HG03520 (cell line): Measurements from ENCODE around the gene ARHGAP12.
"Not testable (repeated sequence)": the region's sequence is repeated elsewhere in the genome, so short reads cannot be mapped to it uniquely, and the experiment has no call there.

ENCODE experiments used
- ATAC-seq: cut with Tn5 transposase; IDR thresholded peaks from one replicate; pipeline ENCODE4 v1.9.1; 2021; ENCODE audit warnings: mild to moderate bottlenecking, moderate library complexity; ENCODE audit not compliant: unreplicated experiment

The ARHGAP12 gene

DNA sequence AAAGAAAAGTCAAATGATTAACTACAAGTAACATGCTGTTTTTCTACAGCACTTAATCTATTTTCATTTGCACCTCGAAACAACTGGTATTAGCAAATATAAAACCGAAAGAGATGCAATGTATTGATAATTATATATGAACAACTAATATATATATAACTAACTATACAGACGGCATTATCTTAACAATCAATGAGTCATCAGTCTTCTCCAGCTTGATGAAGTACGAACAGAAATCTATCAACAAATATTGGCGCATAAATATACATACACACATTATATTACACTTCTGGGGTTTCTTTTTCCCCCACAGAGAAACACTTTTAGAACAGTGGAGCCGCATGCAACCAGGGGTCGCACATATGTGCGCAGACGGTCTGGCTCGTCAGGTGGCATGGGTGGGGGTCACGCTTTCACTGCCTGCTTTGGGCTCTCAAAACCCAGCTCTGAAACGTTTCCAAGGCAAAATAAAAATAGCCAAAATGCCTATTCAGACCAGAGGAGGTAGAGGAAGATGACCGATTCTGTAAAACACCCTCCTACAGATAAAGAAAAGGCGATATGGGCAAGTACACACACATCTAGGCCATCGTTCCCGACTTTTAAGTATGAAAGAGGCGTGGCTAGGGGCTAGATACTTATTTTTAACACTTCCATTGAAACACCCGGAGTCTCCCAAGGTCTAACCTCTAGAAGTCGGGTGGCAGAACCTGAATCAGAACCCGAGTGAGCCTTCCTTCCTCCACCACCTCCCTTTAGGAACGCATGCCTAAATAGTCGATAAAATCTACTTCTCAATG lies 1.7 kb downstream of the ARHGAP12 start:
- no peak for ATAC-seq

- ATAC-seq: no peak
These were observed 2.5 kb downstream of the ARHGAP12 start for GRCh38 chr10:31926160-31926559.

GRCh38 chr10:31924833-31925232 lies 3.8 kb downstream of the ARHGAP12 start:
- no peak for ATAC-seq

DNA sequence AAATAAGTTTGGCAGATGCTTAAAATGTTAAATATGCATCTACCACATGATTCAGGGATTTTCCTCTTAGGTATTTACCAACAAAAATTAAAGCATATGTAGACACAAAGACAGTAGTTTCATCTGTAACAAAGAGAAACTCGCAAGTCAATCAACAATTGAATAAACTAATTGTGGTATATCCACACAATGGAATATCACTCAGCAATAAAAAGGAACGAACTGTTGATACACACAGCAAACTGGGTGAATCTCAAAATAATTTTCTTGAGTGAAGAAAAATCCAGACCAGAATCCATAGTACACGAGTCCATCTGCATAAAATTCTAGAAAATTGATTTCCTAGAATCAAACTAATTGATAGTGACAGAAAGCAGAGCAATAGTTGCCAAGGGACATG lies 5.2 kb downstream of the ARHGAP12 start:
- no peak for ATAC-seq

DNA sequence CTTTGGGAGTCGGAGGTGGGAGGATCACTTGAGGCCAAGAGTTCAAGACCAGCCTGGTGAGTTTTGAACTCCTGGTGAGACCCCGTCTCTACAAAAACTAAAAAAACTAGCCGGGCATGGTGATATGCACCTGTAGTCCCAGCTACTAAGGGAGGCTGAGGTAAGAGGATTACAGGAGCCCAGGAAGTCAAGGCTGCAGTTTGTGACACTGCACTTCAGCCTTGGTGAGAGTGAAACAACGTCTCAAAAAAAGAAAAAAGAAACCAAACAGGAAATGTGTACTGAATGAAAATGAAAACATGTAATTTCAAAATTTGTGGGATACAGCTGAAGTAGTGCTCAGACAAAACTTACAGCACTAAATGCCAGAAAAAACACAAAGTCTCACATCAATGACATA lies 7.6 kb downstream of the ARHGAP12 start:
- ATAC-seq: no peak

DNA sequence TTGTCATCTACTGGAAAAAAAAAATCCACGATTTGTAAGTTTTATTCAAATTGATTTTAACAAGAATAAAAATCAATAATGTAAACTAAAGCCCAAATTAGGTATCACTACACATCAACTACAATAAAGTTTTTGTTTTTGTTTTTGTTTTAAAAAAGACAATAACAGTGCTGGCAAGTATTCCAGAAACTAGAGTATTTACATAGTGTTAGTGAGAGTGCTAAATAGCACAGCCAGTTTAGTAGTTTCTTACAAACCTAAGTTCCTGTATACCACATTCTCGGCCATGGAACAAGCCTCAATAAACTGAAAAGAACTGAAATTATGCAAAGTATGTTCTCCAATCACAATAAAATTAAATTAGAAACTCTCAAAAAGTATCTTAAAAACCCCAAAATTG lies 8.1 kb downstream of the ARHGAP12 start:
- ATAC-seq: peak; percentile 60

DNA sequence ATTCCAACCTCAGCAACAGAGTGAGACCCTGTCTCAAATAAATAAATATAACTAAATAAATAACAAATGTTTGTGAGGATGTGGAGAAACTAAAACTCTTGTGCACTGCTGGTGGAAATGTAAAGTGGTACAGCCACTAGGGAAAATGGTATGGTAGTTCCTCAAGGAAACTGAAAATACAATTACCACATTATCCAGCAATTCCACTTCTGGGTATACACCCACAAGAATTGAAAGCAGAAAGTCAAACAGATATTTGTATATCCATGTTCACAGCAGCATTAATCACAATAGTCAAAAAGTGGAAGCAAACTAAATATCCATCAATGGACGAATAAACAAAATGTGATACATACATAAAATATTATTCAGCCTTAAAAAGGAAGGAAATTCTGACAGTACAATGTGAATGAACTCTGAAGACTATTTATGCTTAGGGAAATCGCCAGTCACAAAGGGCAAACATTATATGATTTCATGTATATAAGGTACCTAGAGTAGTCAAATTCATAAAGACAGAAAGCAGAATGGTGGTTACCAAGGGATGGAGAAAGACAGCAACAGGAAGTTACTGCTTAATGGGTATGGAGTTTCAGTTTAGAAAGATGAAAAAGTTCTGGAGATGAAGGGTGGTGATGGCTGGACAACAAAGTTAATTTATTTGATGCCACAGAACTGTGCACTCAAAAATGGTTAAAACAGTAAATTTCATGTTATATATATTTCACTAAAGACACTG lies 9.8 kb downstream of the ARHGAP12 start:
- no peak for ATAC-seq

- no peak for ATAC-seq
These were observed 14.3 kb downstream of the ARHGAP12 start for GRCh38 chr10:31914370-31914769.

- no peak for ATAC-seq
These were observed 15.5 kb downstream of the ARHGAP12 start for GRCh38 chr10:31912898-31913850.

DNA sequence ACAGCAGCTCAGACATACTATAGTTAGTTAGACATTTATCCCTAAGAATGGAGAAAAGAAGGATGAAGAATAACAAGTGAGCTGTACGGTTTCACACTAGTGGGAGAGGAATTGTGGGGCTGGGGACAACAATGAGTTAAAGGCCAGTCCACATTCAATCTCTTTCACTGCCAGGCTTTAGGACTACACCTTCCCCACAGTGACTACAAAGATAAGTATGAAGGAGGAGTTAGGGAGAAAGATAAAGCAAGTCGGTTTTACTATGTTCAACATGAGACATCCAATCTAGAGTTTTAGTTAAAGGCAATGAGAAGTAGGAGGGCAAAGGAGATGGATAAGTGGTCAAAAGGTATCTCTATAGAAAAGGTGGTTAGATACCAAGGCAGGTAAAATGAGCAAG lies 16.3 kb downstream of the ARHGAP12 start:
- no peak for ATAC-seq

- ATAC-seq: no peak
These were observed 18.6 kb downstream of the ARHGAP12 start for GRCh38 chr10:31910016-31910415.

DNA sequence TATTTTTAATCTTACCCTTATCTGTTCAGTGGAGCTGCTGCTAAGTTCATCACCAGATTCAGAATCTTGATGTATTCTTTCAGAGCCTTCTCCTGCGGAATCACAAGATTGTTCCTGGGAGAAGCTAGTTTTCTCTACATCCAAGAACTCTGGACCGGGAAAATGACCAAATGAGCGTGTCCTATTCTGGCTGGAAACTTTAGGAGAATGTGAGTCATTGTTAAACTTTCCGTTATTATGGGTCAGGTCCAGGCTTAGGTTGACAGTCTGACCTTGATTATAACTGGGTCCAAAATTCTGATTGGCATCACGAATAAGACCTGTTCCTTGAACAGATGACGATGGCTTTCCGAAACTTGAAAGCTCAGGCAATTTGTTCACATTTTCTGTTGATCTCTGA lies 20.5 kb downstream of the ARHGAP12 start:
- ATAC-seq: no peak

- no peak for ATAC-seq
These were observed 22.6 kb downstream of the ARHGAP12 start for GRCh38 chr10:31906039-31906438.

GRCh38 chr10:31905586-31905985 lies 23.0 kb downstream of the ARHGAP12 start:
- ATAC-seq: no peak

DNA sequence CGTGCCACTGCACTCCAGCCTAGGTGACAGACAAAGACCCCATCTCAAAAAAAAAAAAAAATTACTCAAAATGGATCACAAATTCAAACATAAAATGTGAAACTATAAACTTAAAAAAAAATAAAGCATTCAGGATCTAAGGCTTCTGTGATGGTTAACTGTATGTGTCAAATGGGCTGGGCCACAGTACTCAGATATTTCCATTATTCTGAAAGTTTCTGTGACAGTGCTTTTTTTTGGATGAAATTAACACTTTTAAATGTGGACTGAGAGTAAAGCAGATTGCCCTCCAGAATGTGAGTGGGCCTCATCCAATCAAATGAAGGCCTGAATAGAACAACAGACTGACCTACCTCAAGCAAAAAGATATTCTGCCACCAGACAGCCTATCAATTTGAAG lies 26.0 kb downstream of the ARHGAP12 start:
- ATAC-seq: no peak

- no peak for ATAC-seq
These were observed 31.1 kb downstream of the ARHGAP12 start for GRCh38 chr10:31897506-31897905.

DNA sequence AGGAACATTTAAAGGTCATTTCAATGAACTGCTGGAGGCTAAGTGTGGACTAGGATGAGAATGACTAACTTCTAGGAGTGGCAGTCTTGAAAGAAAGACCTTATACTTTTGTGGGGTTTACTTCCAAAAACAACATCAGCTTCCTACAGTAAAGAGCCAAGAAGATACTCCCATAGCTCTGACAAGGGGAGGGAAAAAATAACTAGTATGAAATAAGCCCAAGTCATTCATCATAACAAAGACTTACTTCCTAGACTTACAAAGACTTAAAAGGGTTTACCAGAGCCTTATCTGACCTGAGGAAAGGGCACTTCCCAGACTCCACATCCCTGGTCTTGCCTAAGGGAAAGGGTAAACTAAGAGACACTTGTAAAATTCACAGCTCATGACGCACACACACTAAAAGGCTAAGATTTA lies 31.7 kb downstream of the ARHGAP12 start:
- ATAC-seq: no peak

DNA sequence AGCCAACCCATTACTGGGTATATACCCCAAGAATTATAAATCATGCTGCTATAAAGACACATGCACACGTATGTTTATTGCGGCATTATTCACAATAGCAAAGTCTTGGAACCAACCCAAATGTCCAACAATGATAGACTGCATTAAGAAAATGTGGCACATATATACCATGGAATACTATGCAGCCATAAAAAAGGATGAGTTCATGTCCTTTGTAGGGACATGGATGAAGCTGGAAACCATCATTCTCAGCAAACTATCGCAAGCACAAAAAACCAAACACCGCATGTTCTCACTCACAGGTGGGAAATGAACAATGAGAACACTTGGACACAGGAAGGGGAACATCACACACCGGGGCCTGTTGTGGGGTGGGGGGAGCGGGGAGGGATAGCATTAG lies 32.9 kb downstream of the ARHGAP12 start:
- ATAC-seq: not testable (repeated sequence)

- ATAC-seq: no peak
These were observed 40.2 kb downstream of the ARHGAP12 start for GRCh38 chr10:31888442-31888841.

- no peak for ATAC-seq
These were observed 40.8 kb downstream of the ARHGAP12 start for GRCh38 chr10:31887850-31888249.

DNA sequence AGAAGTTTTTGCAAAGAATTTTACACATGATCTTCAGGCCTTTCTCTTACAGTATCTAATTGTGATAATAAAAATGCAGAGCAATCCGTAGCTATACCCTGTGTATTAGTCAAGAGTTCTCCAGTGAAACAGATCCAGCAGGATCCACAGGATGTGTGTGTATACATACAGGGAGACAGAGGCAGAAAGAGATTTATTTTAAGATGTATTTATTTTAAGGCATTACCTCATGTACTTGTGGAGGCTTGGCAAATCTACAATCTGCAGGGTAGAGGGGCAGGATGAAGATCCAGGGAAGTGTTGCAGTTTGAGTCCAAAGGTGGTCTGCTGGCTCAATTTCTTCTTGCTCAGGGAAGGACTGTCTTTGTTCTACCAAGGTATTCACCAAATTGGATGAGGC lies 41.7 kb downstream of the ARHGAP12 start:
- no peak for ATAC-seq
